SU-DHL-6 (cell line): ENCODE results near the gene GPR157.

ENCODE experiments used
- CTCF ChIP-seq: fragments of 200-600 bp; sonication (generic); IDR thresholded peaks from one replicate; pipeline ENCODE4 v1.5.1; 2017; ENCODE audit warnings: antibody characterized with exemption, mild to moderate bottlenecking, low read length, moderate library complexity; ENCODE audit not compliant: insufficient read depth, poor library complexity, severe bottlenecking
- EZH2phosphoT487 ChIP-seq: fragments of 200-600 bp; sonication (generic), shearing (Covaris generic); conservative IDR thresholded peaks from 2 replicates; pipeline ENCODE4 v1.6.1; 2018; ENCODE audit warnings: mild to moderate bottlenecking, antibody characterized with exemption, low read length, moderate library complexity, mixed read lengths

DNA sequence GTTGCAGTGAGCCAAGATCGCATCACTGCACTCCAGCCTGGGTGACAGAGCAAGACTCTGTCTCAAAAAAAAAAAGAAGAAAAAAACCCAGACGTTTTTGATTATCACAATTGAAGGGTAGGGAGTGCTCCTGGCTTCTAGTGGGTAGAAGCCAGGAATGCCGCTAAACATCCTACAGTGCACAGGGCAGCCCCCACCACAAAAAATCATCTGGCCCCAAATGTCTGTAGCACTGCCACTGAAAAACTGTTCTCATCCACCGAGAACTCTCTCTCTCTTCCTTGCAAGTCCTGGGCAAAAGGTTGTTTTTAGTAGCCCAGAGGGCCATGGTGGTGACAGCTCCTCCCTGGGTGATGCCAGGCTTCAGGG lies 35.6 kb upstream of the GPR157 start:
- no peak for TF ChIP-seq CTCF
- TF ChIP-seq EZH2phosphoT487, result no peak
